Spleen (tissue), 7 donors: ENCODE data around the gene PPME1.

Source experiments
- CTCF ChIP-seq, 11 experiments: fragments of 200-600 bp in 7 of 11; fragments of 450-650 bp in 4 of 11; sonication (generic) in 4 of 11; IDR thresholded peaks in 8 of 11; conservative IDR thresholded peaks in 3 of 11; 1 replicate in 7 of 11; 2 replicates in 4 of 11; pipeline versions ENCODE4 v1.4.0 to v1.8.0; 2016 to 2021; ENCODE audit warnings: antibody characterized with exemption in 11 of 11, inconsistent platforms in 4 of 11, mild to moderate bottlenecking in 1 of 11
- POLR2AphosphoS5 ChIP-seq, 3 donors: sonication (generic); formaldehyde crosslinking; IDR thresholded peaks; one replicate each; pipeline ENCODE4 v1.5.1; 2017; ENCODE audit warnings: antibody characterized with exemption in 3 of 3
- donor health status: DM: no; HTN: no; CAD: no; lungs with moderate emphysema.
- donor health status: DM: no; HTN: no; CAD: no.
- donor health status: DM: no; HTN: no; CAD: no.

DNA sequence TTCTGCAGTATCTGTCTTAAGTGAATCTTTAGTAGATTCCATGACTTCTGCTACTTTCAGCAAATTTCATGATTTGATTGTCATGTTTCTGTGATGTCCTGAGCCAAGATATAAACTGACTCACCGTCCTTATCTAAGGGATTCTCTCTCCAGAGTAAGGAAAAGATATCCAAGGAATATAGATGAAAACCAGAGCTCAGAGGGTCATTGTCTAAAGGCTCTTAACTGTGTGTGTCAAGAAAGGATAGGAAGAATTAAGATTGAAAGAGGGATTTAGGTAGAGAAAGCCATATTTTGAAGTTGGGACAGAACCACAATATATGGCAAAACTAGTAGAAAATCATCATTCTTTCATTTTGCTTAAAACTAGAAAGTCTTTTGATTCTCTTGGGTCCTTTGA, 50.7 kb downstream of the PPME1 start:
- TF ChIP-seq CTCF (IDR thresholded peaks at IDR 0.05 in 8 of 11, conservative IDR thresholded peaks at IDR 0.05 in 3 of 11) (no peak), POLR2AphosphoS5 (IDR thresholded peaks at IDR 0.05) (no peak)
